Prostate gland (tissue), 2 donors: Measurements from ENCODE around the gene ATP6V1G1.

ENCODE experiments used
- CTCF ChIP-seq, 4 experiments: fragments of 200-600 bp in 2 of 4; fragments of 450-650 bp in 2 of 4; sonication (generic) in 2 of 4; IDR thresholded peaks; 1 replicate in 3 of 4; 2 replicates in 1 of 4; pipeline ENCODE4 v1.5.1; 2016 to 2019; ENCODE audit warnings: antibody characterized with exemption in 4 of 4, mild to moderate bottlenecking in 2 of 4, moderate library complexity in 2 of 4
- POLR2A ChIP-seq: fragments of 450-650 bp; IDR thresholded peaks from one replicate; pipeline ENCODE4 v1.6.1; 2016; ENCODE audit warnings: antibody characterized with exemption, mild to moderate bottlenecking

- TF ChIP-seq POLR2A (no peak), CTCF (IDR thresholded peaks at IDR 0.05) (no peak)
Observed at GRCh38 chr9:114572199-114572598, 15.4 kb upstream of the ATP6V1G1 start.
